Bronchus fibroblast of lung (primary cell): ENCODE data around the gene ARL4A. TPM values are rescaled to one million over a fixed set of nuclear protein-coding genes. Genes with fewer than 3 reads are reported as not detected.

Experiments used
- total RNA-seq: library from RNA; depleted of rRNA; stranded (reverse); fragments of >200 nt; gene quantifications from 2 replicates; pipeline ENCODE4 v1.2.3, GENCODE V29; 2015

ARL4A gene
- 23.3 and 34.8 TPM in 2 replicates for total RNA-seq

GRCh38 chr7:12686891-12687717, at the start of gene ARL4A:
Gene ARL4A, plus strand, starts transcription at chr7:12687633. Its CDS starts 622 bp downstream, at chr7:12688255.

Other genes with a start within 250 kb of the ARL4A start
- not detected in 2 replicates for gene SCIN, start 116.9 kb upstream of the ARL4A start, total RNA-seq